ENCODE measurements around the gene SP140.
"Not testable (repeated sequence)": the region's sequence is repeated elsewhere in the genome, so short reads cannot be mapped to it uniquely, and the experiment has no call there.

The SP140 gene

GRCh38 chr2:230323385-230324106 is 98.0 kb downstream of the SP140 start:
- no peaks in the 10 kb centered on the region for H3K27me3 Mint-ChIP-seq
- peaks cover 82% of the 10 kb centered on the region for H3K4me1 Mint-ChIP-seq
- ATAC-seq (no peak), DNase-seq (no peak)
- H3K4me3 Mint-ChIP-seq = no peak overlapping the region
- peak overlapping the region in 1 of 2 donors; percentile 37 for H3K27ac Mint-ChIP-seq
- peaks cover 16% of the 10 kb centered on the region in 2 donors for H3K9me3 Mint-ChIP-seq

GRCh38 chr2:230324503-230324902 is 99.0 kb downstream of the SP140 start:
- H3K4me3 Mint-ChIP-seq = no peak overlapping the region
- no peak for ATAC-seq

GRCh38 chr2:230325316-230326243 is 100.0 kb downstream of the SP140 start:
- Mint-ChIP-seq H3K9me3 (peaks cover 12 to 16% of the 10 kb centered on the region in 2 donors), H3K27me3 (no peaks in the 10 kb centered on the region), H3K4me3 (peak overlapping the region; percentile 97), H3K4me1 (peaks cover 87% of the 10 kb centered on the region), H3K27ac (peak overlapping the region; percentile 99 to 100)
- ATAC-seq (no peak), DNase-seq (no peak)

More at GRCh38 chr2:230324503-230324902, 99.0 kb downstream of the SP140 start:
- H3K4me1 Mint-ChIP-seq = peaks cover 82% of the 10 kb centered on the region
- H3K9me3 Mint-ChIP-seq = peaks cover 16% of the 10 kb centered on the region in 2 donors
- no peak overlapping the region for H3K27ac Mint-ChIP-seq
- no peaks in the 10 kb centered on the region for H3K27me3 Mint-ChIP-seq
- no peak for DNase-seq

- H3K4me3 Mint-ChIP-seq = peak within 1 kb of the TSS; percentile 97
- ATAC-seq (peak; percentile 99), DNase-seq (peak; percentile 78 to 87)
- H3K9me3 Mint-ChIP-seq = peaks cover 12 to 16% of the 10 kb centered on the region in 2 donors
- H3K27ac Mint-ChIP-seq = peak within 1 kb of the TSS; percentile 99 to 100
- no peaks in the 10 kb centered on the region for H3K27me3 Mint-ChIP-seq
- H3K4me1 Mint-ChIP-seq = peaks cover 87% of the 10 kb centered on the region
Observed at GRCh38 chr2:230326453-230327417, 101.2 kb downstream of the SP140 start, which contains the start of gene SP140L. Gene SP140L, plus strand, starts transcription at chr2:230327193. Its CDS starts 77 bp downstream, at chr2:230327270.

GRCh38 chr2:230327418-230328154 is 102.0 kb downstream of the SP140 start:
- Mint-ChIP-seq H3K27me3 (no peaks in the 10 kb centered on the region), H3K4me1 (peaks cover 87% of the 10 kb centered on the region), H3K27ac (peak overlapping the region; percentile 99 to 100), H3K4me3 (peak overlapping the region; percentile 97), H3K9me3 (peaks cover 8 to 11% of the 10 kb centered on the region in 2 donors)
- ATAC-seq = peak; percentile 53
- no peak for DNase-seq

- peaks cover 3 to 6% of the 10 kb centered on the region in 2 donors for H3K9me3 Mint-ChIP-seq
- H3K27me3 Mint-ChIP-seq = no peaks in the 10 kb centered on the region
- ATAC-seq (no peak), DNase-seq (no peak)
- H3K27ac Mint-ChIP-seq = peak overlapping the region in 1 of 2 donors; percentile 78
- peaks cover 87% of the 10 kb centered on the region for H3K4me1 Mint-ChIP-seq
- H3K4me3 Mint-ChIP-seq = peak overlapping the region; percentile 97
Observed at GRCh38 chr2:230328155-230328458, 102.6 kb downstream of the SP140 start.

- DNase-seq (no peak), ATAC-seq (no peak)
- H3K27ac Mint-ChIP-seq = peak overlapping the region in 1 of 2 donors; percentile 78
- peaks cover 88% of the 10 kb centered on the region for H3K4me1 Mint-ChIP-seq
- peaks cover 0 to 5% of the 10 kb centered on the region in 2 donors for H3K9me3 Mint-ChIP-seq
- no peaks in the 10 kb centered on the region for H3K27me3 Mint-ChIP-seq
- peak overlapping the region; percentile 97 for H3K4me3 Mint-ChIP-seq
Observed at GRCh38 chr2:230329946-230330605, 104.5 kb downstream of the SP140 start.

- Mint-ChIP-seq H3K4me1 (peaks cover 88% of the 10 kb centered on the region), H3K27me3 (no peaks in the 10 kb centered on the region), H3K27ac (peak overlapping the region in 1 of 2 donors; percentile 88), H3K4me3 (peak overlapping the region; percentile 97), H3K9me3 (peaks cover 0 to 5% of the 10 kb centered on the region in 2 donors)
- ATAC-seq (no peak), DNase-seq (no peak)
Observed at GRCh38 chr2:230330725-230331124, 105.2 kb downstream of the SP140 start.

- ATAC-seq (peak; percentile 78), DNase-seq (no peak)
- Mint-ChIP-seq H3K4me1 (peaks cover 66% of the 10 kb centered on the region), H3K27ac (peak overlapping the region; percentile 56 to 75), H3K27me3 (no peaks in the 10 kb centered on the region), H3K4me3 (peak overlapping the region; percentile 60 to 72), H3K9me3 (peaks cover 0 to 5% of the 10 kb centered on the region in 2 donors)
Observed at GRCh38 chr2:230335461-230335863, 109.9 kb downstream of the SP140 start.

GRCh38 chr2:230335864-230336506 is 110.4 kb downstream of the SP140 start:
- ATAC-seq = peak; percentile 76
- Mint-ChIP-seq H3K9me3 (peaks cover 0 to 5% of the 10 kb centered on the region in 2 donors), H3K27ac (peak overlapping the region; percentile 68 to 75), H3K27me3 (no peaks in the 10 kb centered on the region), H3K4me1 (peaks cover 61% of the 10 kb centered on the region), H3K4me3 (peak overlapping the region; percentile 60 to 72)
- no peak for DNase-seq

GRCh38 chr2:230341936-230342528 is 116.5 kb downstream of the SP140 start:
- H3K4me1 Mint-ChIP-seq = peaks cover 43% of the 10 kb centered on the region
- not testable (repeated sequence) for H3K4me3 Mint-ChIP-seq, H3K27me3 Mint-ChIP-seq, DNase-seq, ATAC-seq, H3K27ac Mint-ChIP-seq
- H3K9me3 Mint-ChIP-seq = peaks cover 38 to 40% of the 10 kb centered on the region in 2 donors

- not testable (repeated sequence) for ATAC-seq, H3K27me3 Mint-ChIP-seq, DNase-seq, H3K27ac Mint-ChIP-seq, H3K4me3 Mint-ChIP-seq
- Mint-ChIP-seq H3K9me3 (peaks cover 40 to 42% of the 10 kb centered on the region in 2 donors), H3K4me1 (peaks cover 54% of the 10 kb centered on the region)
Observed at GRCh38 chr2:230343041-230343624, 117.6 kb downstream of the SP140 start.

GRCh38 chr2:230343747-230344146 is 118.2 kb downstream of the SP140 start:
- DNase-seq (no peak), ATAC-seq (peak; percentile 53)
- Mint-ChIP-seq H3K9me3 (peaks cover 40 to 42% of the 10 kb centered on the region in 2 donors), H3K27me3 (no peaks in the 10 kb centered on the region), H3K4me1 (peaks cover 60% of the 10 kb centered on the region), H3K4me3 (peak overlapping the region in 1 of 2 donors; percentile 3), H3K27ac (no peak overlapping the region)

Data from stimulated activated naive CD8-positive, alpha-beta T cell treated with anti-CD3 and anti-CD28 coated beads, Interleukin-15, amount 100 ng/mL, for 72 hours (primary cell).